HAP-1 (cell line): ENCODE data around the gene PALLD.

Experiments used
- DNase-seq, 2 experiments: peaks; one replicate each; pipeline ENCODE4 v3.0.0-alpha.2; 2016 to 2020; ENCODE audit warnings: low spot score in 2 of 2
- H3K27me3 ChIP-seq: fragments of 250-450 bp; sonication (Bioruptor Pico); 2 replicates; pipeline ENCODE4 v1.5.1; 2020; ENCODE audit warnings: low read depth, mild to moderate bottlenecking, moderate library complexity
- H3K36me3 ChIP-seq: fragments of 250-450 bp; sonication (Bioruptor Pico); replicated peaks from 2 replicates; pipeline ENCODE4 v1.5.1; 2020; ENCODE audit warnings: mild to moderate bottlenecking
- H3K4me1 ChIP-seq: fragments of 250-450 bp; sonication (Bioruptor Pico); 2 replicates; pipeline ENCODE4 v1.5.1; 2020; ENCODE audit warnings: mild to moderate bottlenecking
- H3K4me3 ChIP-seq: fragments of 250-450 bp; sonication (Bioruptor Pico); 2 replicates; pipeline ENCODE4 v1.5.1; 2020; ENCODE audit warnings: mild to moderate bottlenecking, moderate library complexity
- H3K9me3 ChIP-seq: fragments of 250-450 bp; sonication (Bioruptor Pico); 2 replicates; pipeline ENCODE4 v1.5.1; 2020; ENCODE audit warnings: mild to moderate bottlenecking, moderate library complexity
- in situ Hi-C: fragments of 300-500 bp; cut with MboI; formaldehyde crosslinking; loops from 3 replicates; pipeline ENCODE4 v1.14.3; 2020; ENCODE audit warnings: low sequenced_read_pairs, inconsistent platforms, mixed read lengths

The PALLD gene

DNA sequence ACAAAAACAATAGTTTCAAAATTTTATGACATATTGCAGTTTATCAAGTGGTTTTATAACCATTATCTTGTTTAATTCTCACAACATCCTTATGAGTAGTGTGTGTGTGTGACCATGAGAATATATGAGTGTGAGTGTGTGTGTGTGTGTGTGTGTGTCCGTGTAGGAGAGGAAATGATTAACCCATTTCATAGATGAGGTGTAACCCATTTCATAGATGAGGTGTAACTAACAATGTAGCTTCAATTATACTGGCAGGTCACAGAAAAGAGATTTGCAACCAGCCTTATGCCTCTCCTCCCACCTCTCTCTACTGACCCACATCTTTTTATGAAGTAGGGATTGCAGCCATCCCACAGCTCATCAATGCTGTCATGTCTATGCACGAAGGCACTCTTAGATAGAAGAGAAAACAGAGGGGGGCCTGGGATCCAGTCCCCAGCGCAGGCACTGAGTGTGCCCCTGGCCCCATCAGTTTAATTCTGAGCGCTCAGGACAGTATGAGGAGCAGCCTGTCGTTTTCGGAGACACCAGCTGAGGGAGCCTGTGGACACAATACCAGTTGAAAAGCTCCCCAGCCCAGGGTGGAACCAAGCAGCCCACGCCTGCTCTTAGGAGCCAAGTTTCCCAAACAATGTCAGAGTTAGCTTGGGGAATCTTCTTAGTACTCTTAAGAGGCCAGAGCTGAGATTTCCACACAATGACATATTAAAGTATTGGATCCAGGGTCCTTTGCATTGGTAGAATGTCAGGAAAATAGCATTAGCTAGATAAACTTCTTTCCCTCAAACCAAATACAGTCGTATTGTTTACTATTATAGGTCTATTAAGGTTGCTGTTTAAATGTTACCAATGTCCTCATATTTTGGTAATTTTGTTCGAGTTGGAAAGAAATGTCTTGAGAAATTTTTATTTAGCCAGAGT is 88.6 kb downstream of the PALLD start:
- in situ Hi-C loops = loop anchor here (25.0 kb wide), 1 partner anchor 327 kb away; no protein-coding TSS in a partner anchor
- Histone ChIP-seq H3K36me3 (no peaks in the 10 kb centered on the region), H3K4me1 (0 out of 2 replicates have a peak, but pooled peaks cover 2% of the 10 kb centered on the region), H3K4me3 (no peak overlapping the region), H3K27me3 (no peaks in the 10 kb centered on the region), H3K9me3 (no peaks in the 10 kb centered on the region)
- peak; percentile 83 to 89 for DNase-seq

DNA sequence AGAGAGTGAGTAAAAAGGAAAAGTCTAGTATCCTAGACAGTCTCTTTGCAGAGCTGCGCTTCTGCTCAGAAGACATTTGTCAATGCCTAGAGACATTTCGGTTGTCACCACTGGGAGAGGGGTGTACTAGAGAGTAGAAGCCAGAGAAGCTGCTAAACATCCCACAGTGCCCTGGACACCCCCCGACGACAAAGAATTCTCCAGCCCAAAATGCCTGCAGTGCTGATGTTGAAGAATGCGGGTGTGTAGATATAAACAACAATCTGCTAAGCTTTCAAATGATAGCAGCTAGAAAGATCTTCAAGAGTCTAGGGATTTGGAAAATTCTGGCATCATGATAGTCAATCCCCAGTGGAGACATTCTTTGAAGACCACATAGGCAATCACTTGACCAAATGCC is 90.1 kb downstream of the PALLD start:
- 0 out of 2 replicates have a peak, but pooled peaks cover 2% of the 10 kb centered on the region for H3K4me1 ChIP-seq
- H3K27me3 ChIP-seq = no peaks in the 10 kb centered on the region
- no peaks in the 10 kb centered on the region for H3K36me3 ChIP-seq
- DNase-seq = no peak
- in situ Hi-C loops = loop anchor here (25.0 kb wide), 1 partner anchor 325 kb away; no protein-coding TSS in a partner anchor
- H3K4me3 ChIP-seq = no peak overlapping the region
- no peaks in the 10 kb centered on the region for H3K9me3 ChIP-seq

DNA sequence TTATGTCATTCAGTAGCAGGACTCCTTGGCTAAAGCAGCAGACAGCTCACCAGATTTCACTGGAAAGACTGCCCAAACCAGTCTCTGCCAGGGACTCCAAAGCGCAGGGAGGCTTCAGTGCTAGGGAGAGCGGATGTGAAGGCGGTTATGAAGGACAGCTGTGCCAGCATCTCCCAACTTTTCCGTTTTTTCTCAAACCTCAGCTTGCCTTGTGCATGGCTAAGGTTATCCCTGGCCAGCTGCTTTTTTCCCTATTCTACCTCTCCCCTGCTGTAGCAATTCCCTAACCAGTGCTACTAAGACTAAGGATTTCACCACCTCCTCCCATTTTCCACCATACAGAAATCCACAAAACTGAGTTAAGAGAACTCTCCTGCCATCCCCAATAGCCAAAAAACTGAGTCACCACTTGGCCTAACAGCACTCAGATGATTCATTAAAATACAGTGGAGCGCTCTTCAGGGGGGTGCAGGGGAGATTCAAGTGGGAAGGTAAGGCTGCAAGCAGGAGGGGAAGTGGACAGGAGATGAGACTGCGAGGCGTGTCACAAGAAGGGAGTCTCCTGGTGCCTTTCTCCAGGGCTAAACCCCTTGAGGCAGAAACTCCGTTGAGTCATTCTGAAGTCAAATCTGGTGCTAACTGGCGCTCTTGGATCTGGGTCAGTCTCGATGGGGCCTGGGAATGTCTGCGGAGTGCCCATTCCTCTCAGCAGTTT is 90.7 kb downstream of the PALLD start:
- no peaks in the 10 kb centered on the region for H3K9me3 ChIP-seq
- in situ Hi-C loops = loop anchor here (25.0 kb wide), 1 partner anchor 325 kb away; no protein-coding TSS in a partner anchor
- 0 out of 2 replicates have a peak, but pooled peaks cover 2% of the 10 kb centered on the region for H3K4me1 ChIP-seq
- H3K4me3 ChIP-seq = no peak overlapping the region
- no peak for DNase-seq
- H3K36me3 ChIP-seq = no peaks in the 10 kb centered on the region
- H3K27me3 ChIP-seq = no peaks in the 10 kb centered on the region

DNA sequence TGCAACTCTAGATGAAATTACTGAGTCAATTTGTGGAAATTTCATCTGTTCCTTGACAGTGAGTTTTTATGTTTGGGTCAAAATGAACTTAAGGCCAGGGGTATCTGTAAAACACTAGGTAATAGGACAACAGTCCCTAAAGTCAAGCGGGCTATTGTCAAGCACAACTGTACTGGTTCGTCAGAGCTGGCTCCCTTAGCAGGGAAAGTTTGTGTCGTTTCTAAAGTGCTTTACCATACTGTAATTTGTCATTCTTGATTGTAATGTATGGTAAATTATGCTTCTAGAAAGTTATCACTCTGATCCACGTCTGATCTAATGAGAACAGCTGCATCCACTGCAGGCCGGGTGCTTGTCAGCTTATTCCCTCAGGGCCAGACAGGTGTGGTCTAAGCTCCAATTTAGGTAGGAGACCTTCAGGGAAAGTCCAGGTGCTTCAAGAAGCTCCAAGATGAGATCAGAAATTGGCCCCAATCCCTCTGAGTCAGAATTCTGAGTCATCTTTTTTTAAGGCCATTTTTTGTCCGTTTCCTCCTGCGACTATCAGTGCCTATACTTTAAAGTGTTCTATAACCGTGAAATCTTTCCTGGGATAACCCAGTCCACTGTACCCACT is 92.2 kb downstream of the PALLD start:
- H3K4me1 ChIP-seq = 0 out of 2 replicates have a peak, but pooled peaks cover 2% of the 10 kb centered on the region
- in situ Hi-C loops = loop anchor here (25.0 kb wide), 1 partner anchor 323 kb away; no protein-coding TSS in a partner anchor
- no peaks in the 10 kb centered on the region for H3K9me3 ChIP-seq
- no peak for DNase-seq
- no peaks in the 10 kb centered on the region for H3K36me3 ChIP-seq
- no peaks in the 10 kb centered on the region for H3K27me3 ChIP-seq
- no peak overlapping the region for H3K4me3 ChIP-seq

DNA sequence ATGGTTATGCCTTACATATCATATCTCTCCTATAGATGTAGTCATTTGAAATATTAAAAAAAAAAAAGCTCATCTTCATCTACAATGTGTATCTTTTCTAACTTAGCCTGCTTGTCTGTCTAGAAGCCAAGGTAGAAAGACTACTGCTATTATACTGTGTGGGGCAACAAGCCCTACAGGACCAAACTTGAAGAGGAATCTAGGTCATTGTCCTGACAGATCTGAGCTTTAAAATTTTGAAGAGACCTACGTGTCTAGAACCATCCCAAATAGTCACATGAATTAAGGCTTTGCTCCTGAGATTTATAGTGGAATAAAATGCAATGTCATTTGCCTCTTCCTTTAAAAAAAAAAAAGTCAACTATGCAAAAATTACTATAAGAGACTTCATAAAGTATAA is 95.8 kb downstream of the PALLD start:
- in situ Hi-C loops = loop anchor here (25.0 kb wide), 1 partner anchor 320 kb away; no protein-coding TSS in a partner anchor
- DNase-seq = no peak
- H3K27me3 ChIP-seq = no peaks in the 10 kb centered on the region
- H3K4me1 ChIP-seq = peaks cover 12% of the 10 kb centered on the region
- H3K36me3 ChIP-seq = no peaks in the 10 kb centered on the region
- no peak overlapping the region for H3K4me3 ChIP-seq
- H3K9me3 ChIP-seq = no peaks in the 10 kb centered on the region

DNA sequence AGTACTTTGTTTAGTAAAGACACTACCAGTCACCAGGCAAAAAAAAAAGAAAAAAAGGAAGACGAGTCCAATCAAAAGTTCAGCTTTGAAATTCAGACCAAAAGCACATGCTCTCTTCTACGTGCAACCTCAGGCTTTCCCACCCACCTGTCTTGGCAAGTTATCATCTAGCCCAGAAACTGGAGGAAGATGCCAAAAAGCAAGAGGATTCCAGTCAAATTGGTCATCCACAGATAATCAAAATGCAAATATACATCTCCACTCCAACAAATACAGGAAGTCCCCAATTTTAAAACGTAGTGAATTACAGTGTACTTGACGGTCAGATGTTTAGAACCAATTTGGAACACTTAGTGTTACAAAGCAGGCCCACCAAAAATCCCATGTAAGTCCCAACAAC is 96.5 kb downstream of the PALLD start:
- H3K4me3 ChIP-seq = no peak overlapping the region
- H3K9me3 ChIP-seq = no peaks in the 10 kb centered on the region
- H3K27me3 ChIP-seq = no peaks in the 10 kb centered on the region
- no peak for DNase-seq
- H3K4me1 ChIP-seq = peaks cover 12% of the 10 kb centered on the region
- in situ Hi-C loops = loop anchor here (25.0 kb wide), 1 partner anchor 319 kb away; no protein-coding TSS in a partner anchor
- no peaks in the 10 kb centered on the region for H3K36me3 ChIP-seq

DNA sequence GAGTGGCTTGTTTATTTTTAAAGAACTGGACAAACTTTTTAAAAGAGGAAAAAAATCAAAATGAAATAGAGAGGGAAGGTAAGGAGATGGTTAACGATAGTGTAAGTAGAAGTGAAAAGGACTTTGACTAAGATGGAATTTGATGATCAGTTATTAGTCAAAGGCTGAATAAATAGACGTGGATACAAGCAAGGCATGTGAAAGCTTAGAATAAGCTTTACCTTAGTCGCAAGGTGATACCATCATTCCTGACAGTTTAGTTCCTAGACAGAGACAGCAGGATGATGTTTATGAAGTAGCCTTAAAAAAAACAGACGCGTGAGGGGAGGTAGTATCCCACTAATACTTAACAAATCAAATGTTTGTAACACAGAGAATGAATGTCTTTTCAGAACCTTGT is 97.3 kb downstream of the PALLD start:
- Histone ChIP-seq H3K9me3 (no peaks in the 10 kb centered on the region), H3K27me3 (no peaks in the 10 kb centered on the region), H3K36me3 (no peaks in the 10 kb centered on the region), H3K4me1 (peaks cover 12% of the 10 kb centered on the region), H3K4me3 (no peak overlapping the region)
- no peak for DNase-seq
- in situ Hi-C loops = loop anchor here (25.0 kb wide), 1 partner anchor 318 kb away; no protein-coding TSS in a partner anchor

DNA sequence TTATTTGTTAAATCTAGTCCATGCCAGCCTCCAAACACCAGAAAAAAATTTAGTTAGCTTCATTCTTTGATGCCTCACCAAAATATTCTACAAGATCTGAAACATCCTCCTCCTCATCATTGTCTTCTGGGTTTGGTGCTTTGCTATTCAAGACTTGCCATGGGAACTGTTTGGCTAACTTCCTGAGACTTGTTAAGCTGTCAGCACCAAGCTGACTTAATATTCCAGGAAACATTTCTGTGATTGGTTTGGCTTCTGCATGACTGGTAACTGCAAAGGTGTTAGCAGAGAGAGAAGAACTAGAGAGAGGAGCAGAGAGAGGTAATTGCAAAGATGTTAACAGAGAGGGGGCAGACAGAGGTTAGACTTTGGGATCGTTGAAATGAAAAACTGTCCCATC is 101.3 kb downstream of the PALLD start:
- Histone ChIP-seq H3K36me3 (no peaks in the 10 kb centered on the region), H3K27me3 (no peaks in the 10 kb centered on the region), H3K4me3 (no peak overlapping the region), H3K4me1 (peaks cover 12% of the 10 kb centered on the region), H3K9me3 (no peaks in the 10 kb centered on the region)
- DNase-seq = no peak
- in situ Hi-C loops = loop anchor here (25.0 kb wide), 1 partner anchor 314 kb away; no protein-coding TSS in a partner anchor

DNA sequence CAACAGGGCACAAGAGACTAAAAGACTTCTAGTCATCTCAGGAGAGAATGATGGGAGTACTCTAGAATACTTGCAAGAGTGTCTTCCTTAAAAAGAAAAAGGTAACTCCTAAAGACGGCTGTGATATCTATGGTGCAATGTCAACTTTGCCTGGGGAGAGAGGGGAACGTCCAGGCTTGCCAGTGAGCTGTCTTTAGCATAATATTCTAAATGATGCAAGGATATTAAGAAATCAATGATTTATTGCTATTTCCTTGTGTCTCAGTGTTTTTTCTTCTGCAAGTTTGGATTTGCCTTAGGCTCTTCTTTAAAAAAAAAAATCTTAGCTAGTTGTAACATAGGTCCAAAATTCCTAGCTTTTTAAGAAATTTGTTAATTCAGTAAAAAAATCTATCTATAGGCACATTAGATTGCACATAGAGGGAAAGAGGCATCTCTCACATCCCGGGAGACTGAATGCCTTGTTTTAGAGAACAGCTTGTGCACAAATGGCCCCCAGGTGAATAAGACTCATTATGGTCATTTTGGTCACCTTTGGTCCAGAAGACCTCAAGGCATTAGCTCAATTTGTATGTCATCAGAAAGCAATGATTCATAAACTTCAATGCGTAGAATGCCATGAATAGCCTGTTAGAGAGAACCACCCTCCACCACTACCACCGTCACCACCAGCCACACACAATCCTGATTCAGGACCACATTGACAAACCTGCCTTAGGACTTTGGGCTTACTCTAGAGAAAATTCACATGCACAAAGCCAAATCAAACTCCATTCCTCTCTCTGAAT is 104.1 kb downstream of the PALLD start:
- Histone ChIP-seq H3K4me3 (no peak overlapping the region), H3K9me3 (no peaks in the 10 kb centered on the region), H3K27me3 (no peaks in the 10 kb centered on the region), H3K4me1 (peaks cover 20% of the 10 kb centered on the region), H3K36me3 (no peaks in the 10 kb centered on the region)
- DNase-seq = no peak
- in situ Hi-C loops = no loop called here

DNA sequence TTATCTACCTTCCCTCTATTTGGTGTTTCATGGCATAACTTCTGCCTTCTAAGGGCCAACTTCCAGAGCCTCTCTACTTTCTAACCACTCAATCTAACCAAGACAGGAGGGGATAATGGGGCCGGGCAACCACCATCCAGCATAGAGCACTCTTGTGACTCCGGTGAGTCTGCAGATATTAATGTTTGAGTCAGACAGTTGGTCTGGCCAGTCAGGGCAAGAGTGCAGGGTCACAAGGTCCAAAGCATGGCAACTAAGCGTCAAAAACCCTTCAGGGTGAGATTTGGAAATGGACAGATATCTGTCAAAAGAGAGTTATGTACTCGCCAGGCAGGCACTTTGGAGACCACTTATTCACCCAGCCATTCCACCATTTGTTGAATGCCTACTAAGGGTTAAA is 105.0 kb downstream of the PALLD start:
- no peaks in the 10 kb centered on the region for H3K27me3 ChIP-seq
- no peak overlapping the region for H3K4me3 ChIP-seq
- H3K9me3 ChIP-seq = no peaks in the 10 kb centered on the region
- in situ Hi-C loops = no loop called here
- H3K36me3 ChIP-seq = no peaks in the 10 kb centered on the region
- H3K4me1 ChIP-seq = peaks cover 21% of the 10 kb centered on the region
- DNase-seq = no peak

DNA sequence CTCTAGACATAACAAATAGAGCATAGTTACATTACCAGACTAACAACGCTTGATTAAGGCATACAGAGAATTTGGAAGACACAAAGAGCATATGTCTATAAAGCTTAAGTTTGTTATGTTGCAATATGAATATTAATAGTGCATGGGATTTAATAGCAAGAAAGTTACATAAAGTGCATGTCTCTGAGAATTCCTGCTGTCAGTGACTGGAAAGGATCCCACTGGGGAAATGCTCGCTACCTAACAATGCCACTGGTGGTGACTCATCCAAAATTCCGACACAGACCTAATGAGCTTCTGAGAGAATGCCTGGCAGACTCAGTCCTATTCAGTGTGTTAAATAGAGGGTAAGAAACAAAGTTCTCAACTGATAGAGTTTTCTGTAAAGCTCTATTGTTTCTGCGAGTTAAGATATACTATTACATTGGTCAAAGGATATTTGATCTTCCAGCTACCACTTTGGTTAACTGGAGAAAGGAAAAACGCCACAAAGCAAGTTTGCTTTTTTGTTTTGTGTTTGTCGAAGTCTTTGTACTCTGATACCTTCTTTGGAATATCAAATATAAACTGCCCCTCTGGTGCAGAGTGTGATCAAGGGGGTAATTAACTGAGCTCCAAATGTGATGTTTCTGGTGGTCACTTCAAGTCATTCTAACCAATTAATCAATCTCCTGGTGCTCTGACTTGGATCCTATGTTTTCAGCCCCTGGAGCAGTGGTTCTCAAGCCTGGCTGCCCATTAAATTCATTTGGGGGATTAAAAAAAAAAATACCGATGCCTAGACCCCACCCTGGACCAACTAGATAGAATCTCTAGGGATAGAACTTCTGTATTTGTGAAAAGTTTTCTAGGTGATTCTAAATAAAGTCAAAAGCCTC is 107.9 kb downstream of the PALLD start:
- Histone ChIP-seq H3K4me1 (peaks cover 31% of the 10 kb centered on the region), H3K9me3 (no peaks in the 10 kb centered on the region), H3K4me3 (no peak overlapping the region), H3K27me3 (no peaks in the 10 kb centered on the region), H3K36me3 (no peaks in the 10 kb centered on the region)
- DNase-seq = peak; percentile 81 to 94
- in situ Hi-C loops = no loop called here

DNA sequence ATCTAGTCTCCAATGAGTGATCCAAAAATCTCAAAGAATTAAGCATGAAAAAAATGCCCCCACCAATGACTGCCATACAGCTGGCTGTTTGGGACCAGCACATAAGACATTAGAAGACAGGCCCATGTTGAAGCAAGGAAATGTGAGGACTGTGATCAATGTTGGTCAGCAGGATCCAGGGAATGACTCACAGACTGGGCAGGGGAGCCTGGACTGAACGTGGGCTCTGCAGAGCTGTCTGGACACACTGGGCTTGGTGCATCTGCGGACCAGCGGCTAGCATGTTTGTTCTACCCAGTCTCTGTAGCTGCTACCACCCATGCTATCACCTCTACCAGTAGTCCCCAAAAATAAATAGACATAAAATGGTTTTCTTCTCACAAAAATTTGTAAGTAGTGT is 108.6 kb downstream of the PALLD start:
- Histone ChIP-seq H3K4me1 (peaks cover 31% of the 10 kb centered on the region), H3K4me3 (no peak overlapping the region), H3K36me3 (no peaks in the 10 kb centered on the region), H3K9me3 (no peaks in the 10 kb centered on the region), H3K27me3 (no peaks in the 10 kb centered on the region)
- DNase-seq = no peak
- in situ Hi-C loops = no loop called here
